ENCODE results near the gene RANBP9. TPM values are rescaled to one million over a fixed set of nuclear protein-coding genes. Genes with fewer than 3 reads are reported as not detected.

The RANBP9 gene
- total RNA-seq, 1 experiment from 2014 or later: 44.5 TPM

- Histone ChIP-seq H3K4me1 (ENCODE audit: control insufficient read depth, insufficient read depth, low read length) (peaks cover 18% of the 10 kb centered on the region), H3K9me3 (ENCODE audit: control insufficient read depth, insufficient read depth, low read depth, low read length) (no peaks in the 10 kb centered on the region), H3K36me3 (ENCODE audit: control insufficient read depth, insufficient read depth, low read length) (no peaks in the 10 kb centered on the region), H3K27ac (ENCODE audit: low read length) (no peak overlapping the region), H3K27me3 (ENCODE audit: control insufficient read depth, insufficient read depth, low read length) (no peaks in the 10 kb centered on the region), H3K4me3 (ENCODE audit: low read depth in 2 of 2, low read length in 2 of 2) (no peak overlapping the region)
- intact Hi-C loops (cut with micrococcal nuclease; ENCODE audit: unreplicated experiment): no loop called here
- in situ Hi-C loops (cut with HindIII; ENCODE audit: low pct_unique_long_range_greater_than_20kb, low sequenced_read_pairs): no loop called here
- ChIA-PET CTCF (no interaction called here), POLR2A (no interaction called here)
- ATAC-seq (no peak), DNase-seq (ENCODE audit: low read depth, low spot score) (no peak)
- no peak for TF ChIP-seq SIN3A (IDR thresholded peaks at IDR 0.05; ENCODE audit: borderline replicate concordance, insufficient read depth, low read depth, low read length)
- TF ChIP-seq TCF7L2 (IDR thresholded peaks at IDR 0.05; ENCODE audit: low read depth, low read length): no peak
- no peak for TF ChIP-seq REST (IDR thresholded peaks at IDR 0.05; ENCODE audit: insufficient read depth in 1 of 2, low read depth in 2 of 2, low read length in 1 of 2)
- no peak for TF ChIP-seq POLR2AphosphoS5 (IDR thresholded peaks at IDR 0.05; ENCODE audit: low read depth, low read length)
- no peak for TF ChIP-seq CTCF (IDR thresholded peaks at IDR 0.05)
- no TSS peak for BruUV-seq (replicated peaks)
Measured at GRCh38 chr6:13676551-13677156, 35.0 kb downstream of the RANBP9 start.

- ChIA-PET POLR2A (no interaction called here), CTCF (no interaction called here)
- Histone ChIP-seq H3K27me3 (ENCODE audit: control insufficient read depth, insufficient read depth, low read length) (no peaks in the 10 kb centered on the region), H3K4me3 (ENCODE audit: low read depth in 2 of 2, low read length in 2 of 2) (no peak overlapping the region), H3K27ac (ENCODE audit: low read length) (0 out of 2 replicates have a peak overlapping the region, but pooled peaks have one; percentile 19), H3K9me3 (ENCODE audit: control insufficient read depth, insufficient read depth, low read depth, low read length) (peaks cover 4% of the 10 kb centered on the region; the same call in 1 of the 2 replicates), H3K36me3 (ENCODE audit: control insufficient read depth, insufficient read depth, low read length) (no peaks in the 10 kb centered on the region), H3K4me1 (ENCODE audit: control insufficient read depth, insufficient read depth, low read length) (peaks cover 18% of the 10 kb centered on the region)
- intact Hi-C loops (cut with micrococcal nuclease; ENCODE audit: unreplicated experiment) (no loop called here), in situ Hi-C loops (cut with HindIII; ENCODE audit: low pct_unique_long_range_greater_than_20kb, low sequenced_read_pairs) (no loop called here)
- TF ChIP-seq CTCF (IDR thresholded peaks at IDR 0.05): no peak
- ATAC-seq (peak; percentile 51; the same call in 1 of the 2 replicates), DNase-seq (ENCODE audit: low read depth, low spot score) (no peak)
- no TSS peak for BruUV-seq (replicated peaks)
Measured at GRCh38 chr6:13674533-13675190, 37.0 kb downstream of the RANBP9 start.

Measured in Panc1 (cell line).